NT2/D1 (cell line): ENCODE results near the gene COX17.

ENCODE experiments used
- SUZ12 ChIP-seq: IDR thresholded peaks from 2 replicates; pipeline ENCODE4 v1.6.1; 2011; ENCODE audit not compliant: insufficient read length, insufficient read depth; ENCODE audit errors: extremely low read depth
- YY1 ChIP-seq: IDR thresholded peaks from 2 replicates; pipeline ENCODE4 v1.6.1; 2011; ENCODE audit not compliant: insufficient read length, insufficient read depth
- ZNF274 ChIP-seq: IDR thresholded peaks from 2 replicates; pipeline ENCODE4 v1.6.1; 2011; ENCODE audit warnings: mild to moderate bottlenecking, low read depth, low read length

GRCh38 chr3:119665954-119666559, 11.1 kb downstream of the COX17 start:
- TF ChIP-seq ZNF274 (no peak), SUZ12 (no peak), YY1 (no peak)
